Tibial artery (tissue), 4 donors: ENCODE measurements around the gene NAGLU.
"Not testable (repeated sequence)": the region's sequence is repeated elsewhere in the genome, so short reads cannot be mapped to it uniquely, and the experiment has no call there.

Experiments
- DNase-seq, 2 donors: peaks; one replicate each; pipeline ENCODE4 v3.0.0-alpha.2; 2019
- H3K27ac ChIP-seq, 2 donors: fragments of 200-600 bp; sonication (generic) in 1 of 2; 1 replicate in 1 of 2; 2 replicates in 1 of 2; pipeline ENCODE4 v1.5.1; 2018 to 2019; ENCODE audit warnings: mild to moderate bottlenecking in 1 of 2
- H3K27me3 ChIP-seq, 2 donors: fragments of 200-600 bp; sonication (generic) in 1 of 2; one replicate each; pipeline versions ENCODE4 v1.5.1 to v1.6.0; 2016 to 2019
- H3K36me3 ChIP-seq, 3 donors: fragments of 200-600 bp; sonication (generic) in 2 of 3; one replicate each; pipeline ENCODE4 v1.5.1; 2016 to 2019; ENCODE audit warnings: mild to moderate bottlenecking in 2 of 3
- H3K4me1 ChIP-seq, 4 donors: fragments of 200-600 bp; sonication (generic) in 2 of 4; 1 replicate in 3 of 4; 2 replicates in 1 of 4; pipeline ENCODE4 v1.5.1; 2016 to 2019
- H3K4me3 ChIP-seq, 2 donors: fragments of 200-600 bp; sonication (generic) in 1 of 2; 1 replicate in 1 of 2; 2 replicates in 1 of 2; pipeline ENCODE4 v1.5.1; 2018 to 2019; ENCODE audit warnings: mild to moderate bottlenecking in 2 of 2
- H3K9me3 ChIP-seq, 3 donors: fragments of 200-600 bp; sonication (generic) in 1 of 3; one replicate each; pipeline ENCODE4 v1.5.1; 2016 to 2019
- CTCF ChIP-seq, 2 experiments: fragments of 200-600 bp in 1 of 2; fragments of 450-650 bp in 1 of 2; IDR thresholded peaks; one replicate each; pipeline ENCODE4 v1.5.1; 2017 to 2019; ENCODE audit warnings: antibody characterized with exemption in 2 of 2, mild to moderate bottlenecking in 1 of 2, moderate library complexity in 1 of 2
- intact Hi-C: fragments of 100-400 bp; cut with DNase I; formaldehyde crosslinking; loops from one replicate; pipeline ENCODE4 v1.15.0; 2023; ENCODE audit warnings: low total_unique reads

NAGLU gene

DNA sequence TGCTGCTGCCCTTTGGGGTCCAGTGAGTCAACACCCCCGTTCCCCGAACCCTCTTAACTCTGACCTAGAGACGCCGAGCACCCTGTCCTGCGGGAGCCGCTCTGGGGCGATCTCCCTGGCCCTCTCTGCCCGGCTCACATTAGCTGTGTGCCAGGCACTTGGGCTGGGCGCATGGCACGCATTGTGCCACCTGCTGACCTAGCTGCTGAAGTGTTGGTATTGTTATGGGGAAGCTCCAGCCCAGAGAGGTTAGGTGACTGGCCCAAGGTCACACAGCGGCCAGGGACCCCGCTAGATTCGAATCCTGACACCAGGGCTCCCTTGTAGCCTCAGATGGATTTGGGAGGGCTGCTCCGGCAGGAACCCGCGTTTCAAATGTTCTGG, 17.8 kb downstream of the NAGLU start:
- peaks cover 0 to 33% (median 23%) of the 10 kb centered on the region in 4 donors for H3K4me1 ChIP-seq
- H3K27ac ChIP-seq = peak overlapping the region; percentile 83 to 93
- no peaks in the 10 kb centered on the region for H3K36me3 ChIP-seq
- H3K27me3 ChIP-seq = no peaks in the 10 kb centered on the region
- intact Hi-C loops = no loop called here
- TF ChIP-seq CTCF (IDR thresholded peaks at IDR 0.05) = no peak
- H3K4me3 ChIP-seq = peak overlapping the region; percentile 70 to 92
- no peaks in the 10 kb centered on the region for H3K9me3 ChIP-seq
- DNase-seq = no peak

GRCh38 chr17:42554250-42555121, 18.4 kb downstream of the NAGLU start:
- DNase-seq = peak; percentile 85 to 91
- Histone ChIP-seq H3K4me1 (peaks cover 0 to 32% (median 23%) of the 10 kb centered on the region in 4 donors), H3K9me3 (no peaks in the 10 kb centered on the region), H3K27ac (peak overlapping the region; percentile 83 to 93), H3K36me3 (no peaks in the 10 kb centered on the region), H3K4me3 (peak overlapping the region; percentile 70 to 92), H3K27me3 (no peaks in the 10 kb centered on the region)
- intact Hi-C loops = no loop called here
- TF ChIP-seq CTCF (IDR thresholded peaks at IDR 0.05) = no peak

DNA sequence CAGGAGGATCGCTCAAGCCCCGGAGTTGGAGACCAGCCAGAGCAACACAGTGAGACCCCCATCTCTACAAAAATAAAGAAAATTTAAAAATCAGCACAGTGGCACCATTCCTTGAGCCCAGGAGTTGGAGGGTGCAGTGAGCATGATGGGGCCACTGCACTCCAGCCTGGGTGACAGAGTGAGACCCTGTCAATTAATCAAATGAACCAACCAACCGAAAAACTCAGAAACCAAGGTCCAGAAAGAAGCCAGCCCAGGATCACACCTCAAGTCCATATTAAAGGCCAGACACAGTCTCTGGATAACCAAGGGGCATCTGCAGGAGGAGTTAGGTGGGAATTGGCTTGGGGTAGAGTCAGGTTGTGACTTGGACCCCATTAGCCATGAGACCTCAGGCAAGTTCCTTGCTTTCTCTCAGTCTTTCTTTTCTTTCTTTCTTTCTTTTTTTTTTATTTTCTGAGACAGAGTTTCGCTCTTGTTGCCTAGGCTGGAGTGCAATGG, 19.1 kb downstream of the NAGLU start:
- no peak for TF ChIP-seq CTCF (IDR thresholded peaks at IDR 0.05)
- Histone ChIP-seq H3K4me1 (peaks cover 0 to 32% (median 25%) of the 10 kb centered on the region in 4 donors), H3K27ac (peak overlapping the region; percentile 83 to 93), H3K36me3 (no peaks in the 10 kb centered on the region), H3K27me3 (no peaks in the 10 kb centered on the region), H3K4me3 (peak overlapping the region; percentile 70 to 92), H3K9me3 (no peaks in the 10 kb centered on the region)
- intact Hi-C loops = no loop called here
- no peak for DNase-seq

DNA sequence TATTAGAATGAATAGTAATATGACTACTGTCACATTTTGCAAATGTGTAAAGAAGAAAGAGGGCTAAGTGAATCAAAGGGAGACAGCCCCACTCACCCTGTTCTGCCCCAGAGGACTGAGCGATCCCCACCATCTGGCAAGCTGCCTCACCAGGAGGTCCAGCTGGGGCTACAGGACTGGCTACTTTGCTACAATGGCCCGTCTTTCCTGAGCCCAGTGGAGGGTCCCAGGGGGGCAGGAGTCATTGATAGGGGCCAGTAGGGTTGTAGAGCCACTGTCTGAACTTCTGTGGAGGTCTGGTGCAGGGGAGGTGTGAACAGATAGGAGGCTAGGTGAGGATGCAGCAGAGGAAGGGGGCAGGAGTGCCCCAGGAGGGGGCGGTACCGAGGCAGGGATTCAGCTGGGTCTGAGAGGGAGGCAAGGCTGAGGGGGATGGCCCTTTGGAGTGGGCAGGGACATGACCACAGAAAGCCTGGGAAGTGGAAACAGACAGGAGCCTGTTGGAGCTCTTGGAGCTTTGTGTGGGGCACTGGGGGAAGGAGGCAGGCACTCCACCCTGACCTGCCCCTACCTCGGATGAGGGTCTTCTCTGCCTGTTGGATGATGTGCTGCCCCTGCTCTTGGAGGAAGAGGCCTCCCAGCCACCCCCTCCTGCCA, 20.0 kb downstream of the NAGLU start:
- DNase-seq, intact Hi-C loops, H3K27me3 ChIP-seq, H3K36me3 ChIP-seq, H3K9me3 ChIP-seq, H3K4me3 ChIP-seq: not testable (repeated sequence)
- Histone ChIP-seq H3K27ac (peak overlapping the region; percentile 83 to 93), H3K4me1 (peaks cover 0 to 38% (median 27%) of the 10 kb centered on the region in 4 donors)

DNA sequence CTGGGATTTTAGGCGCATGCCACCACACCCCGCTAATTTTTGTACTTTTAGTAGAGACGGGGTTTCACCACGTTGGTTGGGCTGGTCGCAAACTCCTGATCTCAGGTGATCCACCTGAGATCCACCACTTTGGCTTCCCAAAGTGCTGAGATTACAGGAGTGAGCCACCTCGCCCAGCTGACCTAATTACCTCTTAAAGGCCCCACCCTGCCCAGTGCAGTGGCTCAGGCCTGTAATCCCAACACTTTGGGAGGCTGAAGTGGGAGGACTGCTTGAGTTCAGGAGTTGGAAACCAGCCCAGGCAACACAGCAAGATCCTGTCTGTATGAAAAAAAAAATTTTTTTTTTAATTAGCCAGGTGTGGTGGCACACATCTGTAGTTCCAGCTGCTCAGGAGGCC, 23.0 kb downstream of the NAGLU start:
- Histone ChIP-seq H3K27ac (no peak overlapping the region), H3K4me3 (no peak overlapping the region)
- intact Hi-C loops = no loop called here

More for the DNA sequence above, 23.0 kb downstream of the NAGLU start:
- no peaks in the 10 kb centered on the region for H3K9me3 ChIP-seq
- peaks cover 4 to 47% (median 36%) of the 10 kb centered on the region in 4 donors for H3K4me1 ChIP-seq
- TF ChIP-seq CTCF (IDR thresholded peaks at IDR 0.05) = no peak
- no peaks in the 10 kb centered on the region for H3K27me3 ChIP-seq
- DNase-seq = no peak
- H3K36me3 ChIP-seq = peaks cover 0 to 3% (median 0%) of the 10 kb centered on the region in 3 donors
